ENCODE data around the gene USP36.

The USP36 gene

DNA sequence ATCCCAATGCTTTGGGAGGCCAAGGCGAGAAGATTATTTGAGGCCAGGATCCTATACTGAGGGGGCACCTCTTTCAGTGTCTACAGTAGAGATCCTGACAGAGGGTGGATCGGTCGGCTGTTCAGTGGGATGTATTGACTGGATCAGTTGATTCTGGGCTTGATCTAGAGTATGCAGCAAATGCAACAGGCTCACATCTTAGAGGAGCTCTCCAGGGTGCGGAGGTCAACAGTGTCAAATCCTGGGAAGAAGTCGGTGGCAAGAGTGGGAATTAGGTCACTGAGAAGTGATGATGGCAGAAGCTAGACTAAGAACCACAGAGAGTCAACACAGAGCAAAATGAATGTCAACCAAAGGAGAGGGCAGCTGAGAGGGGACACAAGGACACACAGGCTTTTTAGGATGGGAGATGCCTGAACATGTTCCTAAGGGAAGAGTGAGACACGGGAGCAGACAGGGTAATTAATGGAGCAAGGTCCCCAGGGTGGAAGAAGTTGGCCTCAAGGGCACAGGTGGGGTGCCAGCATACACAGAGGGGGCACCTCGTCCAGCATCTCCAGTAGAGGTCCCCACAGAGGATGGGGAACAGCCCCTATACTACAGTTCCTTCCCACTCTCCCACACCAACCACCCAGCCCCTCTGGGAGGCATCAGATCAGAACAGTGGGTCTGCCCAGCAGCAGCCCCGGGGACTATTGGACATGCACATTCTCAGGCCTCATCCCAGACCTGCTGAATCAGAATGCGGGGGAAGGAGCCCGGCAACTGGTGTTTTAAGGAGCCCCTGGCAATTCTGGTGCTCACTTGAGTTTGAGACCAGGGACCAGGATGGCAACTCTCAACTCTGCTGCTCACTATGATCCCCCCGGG is 48.5 kb downstream of the USP36 start:
- Histone ChIP-seq H3K9ac (ENCODE audit: low read depth, low read length, poor library complexity, severe bottlenecking) (peak overlapping the region; percentile 15), H4K20me1 (ENCODE audit: insufficient read depth, low read length, poor library complexity, severe bottlenecking) (no peaks in the 10 kb centered on the region), H3K9me2 (replicated peaks; ENCODE audit: low read depth, low read length) (no peaks in the 10 kb centered on the region), H2AFZ (ENCODE audit: low read length) (no peak overlapping the region), H3K4me2 (ENCODE audit: low read depth, low read length, poor library complexity, severe bottlenecking) (no peak overlapping the region), H3K4me1 (ENCODE audit: insufficient read depth, low read length, poor library complexity, severe bottlenecking) (no peaks in the 10 kb centered on the region), H3K79me2 (ENCODE audit: insufficient read depth, low read length) (no peaks in the 10 kb centered on the region), H3K4me3 (ENCODE audit: low read length, poor library complexity, severe bottlenecking) (no peak overlapping the region), H3K36me3 (ENCODE audit: insufficient read depth, low read length) (peaks cover 22% of the 10 kb centered on the region; the same call in 1 of the 2 replicates), H3K27me3 (ENCODE audit: insufficient read depth, low read length, poor library complexity, severe bottlenecking) (no peaks in the 10 kb centered on the region), H3K9me3 (ENCODE audit: insufficient read depth, low read depth, low read length) (no peaks in the 10 kb centered on the region), H3F3A (ENCODE audit: low read depth) (no peaks in the 10 kb centered on the region)
- TF ChIP-seq EZH2phosphoT487 (IDR thresholded peaks at IDR 0.05; ENCODE audit: borderline replicate concordance) = no peak
- TF ChIP-seq, protein P1, sequence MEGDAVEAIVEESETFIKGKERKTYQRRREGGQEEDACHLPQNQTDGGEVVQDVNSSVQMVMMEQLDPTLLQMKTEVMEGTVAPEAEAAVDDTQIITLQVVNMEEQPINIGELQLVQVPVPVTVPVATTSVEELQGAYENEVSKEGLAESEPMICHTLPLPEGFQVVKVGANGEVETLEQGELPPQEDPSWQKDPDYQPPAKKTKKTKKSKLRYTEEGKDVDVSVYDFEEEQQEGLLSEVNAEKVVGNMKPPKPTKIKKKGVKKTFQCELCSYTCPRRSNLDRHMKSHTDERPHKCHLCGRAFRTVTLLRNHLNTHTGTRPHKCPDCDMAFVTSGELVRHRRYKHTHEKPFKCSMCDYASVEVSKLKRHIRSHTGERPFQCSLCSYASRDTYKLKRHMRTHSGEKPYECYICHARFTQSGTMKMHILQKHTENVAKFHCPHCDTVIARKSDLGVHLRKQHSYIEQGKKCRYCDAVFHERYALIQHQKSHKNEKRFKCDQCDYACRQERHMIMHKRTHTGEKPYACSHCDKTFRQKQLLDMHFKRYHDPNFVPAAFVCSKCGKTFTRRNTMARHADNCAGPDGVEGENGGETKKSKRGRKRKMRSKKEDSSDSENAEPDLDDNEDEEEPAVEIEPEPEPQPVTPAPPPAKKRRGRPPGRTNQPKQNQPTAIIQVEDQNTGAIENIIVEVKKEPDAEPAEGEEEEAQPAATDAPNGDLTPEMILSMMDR (conservative IDR thresholded peaks at IDR 0.05; ENCODE audit: low read length) = peak; percentile 23

DNA sequence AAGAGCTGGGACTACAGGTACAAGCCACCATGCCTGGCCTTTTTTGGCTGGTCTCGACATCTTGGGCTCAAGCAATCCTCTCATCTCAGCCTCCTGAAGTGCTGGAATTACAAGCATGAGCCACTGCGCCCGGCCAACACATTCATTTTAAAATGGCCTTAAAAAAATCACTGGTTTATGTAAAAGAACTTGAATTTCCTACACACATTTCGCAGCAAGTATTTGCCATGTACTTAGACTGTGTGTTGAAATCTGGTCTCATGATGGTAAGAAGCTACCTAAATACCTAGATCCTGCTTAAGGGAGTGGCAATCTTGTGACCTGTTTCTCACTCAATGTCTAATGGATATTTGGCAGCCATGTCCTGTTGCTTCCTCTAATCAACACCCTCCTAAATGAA is 50.1 kb downstream of the USP36 start:
- Histone ChIP-seq H3K27me3 (ENCODE audit: insufficient read depth, low read length, poor library complexity, severe bottlenecking) (no peaks in the 10 kb centered on the region), H3K4me3 (ENCODE audit: low read length, poor library complexity, severe bottlenecking) (no peak overlapping the region), H3K4me2 (ENCODE audit: low read depth, low read length, poor library complexity, severe bottlenecking) (no peak overlapping the region), H2AFZ (ENCODE audit: low read length) (no peak overlapping the region), H3K9me3 (ENCODE audit: insufficient read depth, low read depth, low read length) (no peaks in the 10 kb centered on the region), H3F3A (ENCODE audit: low read depth) (no peaks in the 10 kb centered on the region), H3K9ac (ENCODE audit: low read depth, low read length, poor library complexity, severe bottlenecking) (no peak overlapping the region), H3K79me2 (ENCODE audit: insufficient read depth, low read length) (no peaks in the 10 kb centered on the region), H4K20me1 (ENCODE audit: insufficient read depth, low read length, poor library complexity, severe bottlenecking) (no peaks in the 10 kb centered on the region), H3K4me1 (ENCODE audit: insufficient read depth, low read length, poor library complexity, severe bottlenecking) (no peaks in the 10 kb centered on the region), H3K36me3 (ENCODE audit: insufficient read depth, low read length) (peaks cover 7% of the 10 kb centered on the region; the same call in 1 of the 2 replicates), H3K9me2 (replicated peaks; ENCODE audit: low read depth, low read length) (no peaks in the 10 kb centered on the region)
- no peak for TF ChIP-seq EZH2phosphoT487 (IDR thresholded peaks at IDR 0.05; ENCODE audit: borderline replicate concordance)
- TF ChIP-seq, protein P1 (conservative IDR thresholded peaks at IDR 0.05; ENCODE audit: low read length) = no peak

DNA sequence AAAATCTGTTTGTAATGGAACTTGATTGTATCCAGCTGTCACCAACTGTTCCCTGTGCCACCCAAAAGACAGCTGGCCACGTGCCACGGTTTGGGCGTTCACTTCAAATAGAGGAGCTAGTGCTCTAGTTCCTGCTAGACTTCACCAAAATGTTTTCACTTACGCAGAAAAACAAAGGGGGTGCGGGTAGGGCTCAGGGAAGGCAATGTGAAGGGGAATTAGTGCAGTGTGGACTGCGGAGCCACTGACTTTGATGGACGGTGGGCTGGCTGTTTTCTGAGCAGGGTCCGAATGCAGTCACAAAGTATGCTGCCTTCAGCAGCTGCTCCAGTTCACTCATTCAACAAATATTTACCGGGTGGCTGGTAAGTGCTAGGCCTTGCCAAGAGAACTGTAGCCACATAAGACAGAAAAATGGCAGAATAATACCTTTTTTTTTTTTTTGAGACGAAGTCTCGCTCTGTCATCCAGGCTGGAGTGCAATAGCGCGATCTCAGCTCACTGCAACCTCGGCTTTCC is 50.9 kb downstream of the USP36 start:
- Histone ChIP-seq H3K79me2 (ENCODE audit: insufficient read depth, low read length) (no peaks in the 10 kb centered on the region), H3K9ac (ENCODE audit: low read depth, low read length, poor library complexity, severe bottlenecking) (no peak overlapping the region), H4K20me1 (ENCODE audit: insufficient read depth, low read length, poor library complexity, severe bottlenecking) (no peaks in the 10 kb centered on the region), H3K27me3 (ENCODE audit: insufficient read depth, low read length, poor library complexity, severe bottlenecking) (no peaks in the 10 kb centered on the region), H3K36me3 (ENCODE audit: insufficient read depth, low read length) (no peaks in the 10 kb centered on the region), H3K4me3 (ENCODE audit: low read length, poor library complexity, severe bottlenecking) (no peak overlapping the region), H3K4me1 (ENCODE audit: insufficient read depth, low read length, poor library complexity, severe bottlenecking) (no peaks in the 10 kb centered on the region), H3K9me3 (ENCODE audit: insufficient read depth, low read depth, low read length) (no peaks in the 10 kb centered on the region), H3F3A (ENCODE audit: low read depth) (no peaks in the 10 kb centered on the region), H2AFZ (ENCODE audit: low read length) (no peak overlapping the region), H3K4me2 (ENCODE audit: low read depth, low read length, poor library complexity, severe bottlenecking) (no peak overlapping the region), H3K9me2 (replicated peaks; ENCODE audit: low read depth, low read length) (no peaks in the 10 kb centered on the region)
- no peak for TF ChIP-seq EZH2phosphoT487 (IDR thresholded peaks at IDR 0.05; ENCODE audit: borderline replicate concordance)
- TF ChIP-seq, protein P1 (conservative IDR thresholded peaks at IDR 0.05; ENCODE audit: low read length) = no peak

All from Loucy (cell line).